Measurements from ENCODE around the gene NMNAT2.
A peak's percentile ranks its signal among the peaks of the same experiment; 100 is the strongest.
"Not testable (repeated sequence)": the region's sequence is repeated elsewhere in the genome, so short reads cannot be mapped to it uniquely, and the experiment has no call there.

The NMNAT2 gene

DNA sequence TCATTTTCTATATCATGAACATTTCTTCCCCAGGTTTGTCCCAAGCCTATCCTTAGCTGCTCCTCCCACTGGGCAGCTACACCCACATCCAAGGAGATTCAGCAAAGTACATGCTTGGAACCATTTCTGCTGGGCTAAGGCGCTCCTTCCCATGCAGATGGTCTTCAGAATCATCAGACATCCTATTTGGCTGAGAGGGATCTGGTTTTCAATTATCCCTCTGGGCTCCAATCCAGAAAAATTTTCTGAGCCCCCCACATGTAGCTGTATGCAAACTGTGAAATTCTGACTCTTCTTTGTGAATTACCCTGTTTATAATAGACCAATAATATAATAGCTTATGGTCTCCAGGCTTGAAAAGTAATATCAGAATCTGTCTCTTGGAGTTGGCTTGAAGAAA is 132.9 kb downstream of the NMNAT2 start:
- DNase-seq (ENCODE audit: low read depth) = no peak

DNA sequence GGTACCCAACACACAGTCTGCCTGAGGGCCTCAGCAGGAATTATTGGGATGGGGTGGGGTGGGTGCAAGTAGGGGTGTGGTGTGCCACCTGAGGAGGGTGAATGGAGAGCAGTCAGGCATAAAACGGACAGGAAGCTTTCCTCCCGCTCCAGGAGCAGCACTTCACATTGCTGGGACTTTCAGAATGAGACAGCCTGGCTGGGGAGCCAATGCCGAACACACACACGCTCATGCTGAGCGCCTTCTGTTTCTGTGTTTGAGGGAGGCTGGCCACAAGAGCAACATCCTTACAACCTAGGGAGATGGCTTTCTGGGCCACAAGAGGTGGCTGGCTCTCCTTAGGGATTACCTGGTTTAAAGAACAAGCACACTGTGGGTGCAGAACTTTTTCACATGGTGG is 134.1 kb downstream of the NMNAT2 start:
- DNase-seq (ENCODE audit: low read depth) = no peak

DNA sequence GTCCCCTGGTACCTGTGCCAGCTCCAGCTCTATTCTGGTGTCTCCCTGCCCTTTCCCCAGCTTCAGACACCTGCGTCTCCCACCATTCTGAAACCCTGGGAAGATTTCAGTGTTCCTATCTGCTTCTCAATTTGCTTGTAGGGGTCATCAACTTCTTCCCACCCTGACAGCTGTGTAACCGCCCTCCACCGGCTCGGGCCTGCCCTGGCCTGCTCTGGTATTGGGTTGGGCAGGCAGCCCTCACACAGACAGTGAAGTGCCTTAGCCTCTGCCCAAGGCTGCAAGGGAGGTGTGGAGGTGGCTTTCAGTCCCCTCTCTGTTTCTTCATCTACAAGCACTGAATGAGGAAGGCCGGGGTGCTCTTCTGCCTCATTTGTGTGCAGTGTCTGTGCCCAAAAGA is 134.9 kb downstream of the NMNAT2 start:
- no peak for DNase-seq (ENCODE audit: low read depth)

DNA sequence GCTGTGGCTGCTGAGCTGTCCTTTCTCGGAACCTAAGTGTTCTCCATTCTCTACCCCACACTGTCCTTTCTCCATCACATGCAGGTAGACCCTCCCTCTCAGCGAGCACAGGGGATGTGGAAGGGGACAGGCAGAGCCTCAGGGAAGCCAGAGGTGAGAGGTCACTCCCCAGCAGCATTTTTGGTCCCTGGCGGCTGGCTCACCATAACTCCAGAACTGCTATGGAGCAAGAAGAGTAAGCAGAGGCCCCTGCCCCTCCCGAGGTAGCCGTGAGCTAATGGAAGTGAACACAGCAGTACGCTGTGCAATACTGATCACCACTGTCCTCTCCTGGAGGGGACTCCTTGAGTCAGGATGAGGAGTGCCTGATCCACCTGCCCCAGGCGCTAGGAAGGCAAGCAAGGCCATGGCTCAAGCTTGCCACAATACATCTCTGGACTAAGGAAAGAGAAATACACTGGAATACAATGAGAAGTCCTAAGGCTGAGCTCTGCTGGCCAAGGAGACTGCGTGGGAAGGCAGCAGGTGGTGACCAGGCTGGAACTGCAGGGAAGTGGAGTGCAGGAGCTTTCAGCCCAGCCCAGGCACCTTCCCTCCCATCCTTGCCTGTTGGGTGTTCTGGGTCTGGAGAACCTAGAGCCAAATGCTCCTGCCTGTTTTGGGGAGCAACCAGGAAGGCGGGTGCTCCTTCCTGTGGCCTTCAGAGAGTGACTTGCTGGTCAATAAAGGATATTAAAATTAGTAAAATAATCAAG is 135.9 kb downstream of the NMNAT2 start:
- DNase-seq (ENCODE audit: low read depth) = no peak

DNA sequence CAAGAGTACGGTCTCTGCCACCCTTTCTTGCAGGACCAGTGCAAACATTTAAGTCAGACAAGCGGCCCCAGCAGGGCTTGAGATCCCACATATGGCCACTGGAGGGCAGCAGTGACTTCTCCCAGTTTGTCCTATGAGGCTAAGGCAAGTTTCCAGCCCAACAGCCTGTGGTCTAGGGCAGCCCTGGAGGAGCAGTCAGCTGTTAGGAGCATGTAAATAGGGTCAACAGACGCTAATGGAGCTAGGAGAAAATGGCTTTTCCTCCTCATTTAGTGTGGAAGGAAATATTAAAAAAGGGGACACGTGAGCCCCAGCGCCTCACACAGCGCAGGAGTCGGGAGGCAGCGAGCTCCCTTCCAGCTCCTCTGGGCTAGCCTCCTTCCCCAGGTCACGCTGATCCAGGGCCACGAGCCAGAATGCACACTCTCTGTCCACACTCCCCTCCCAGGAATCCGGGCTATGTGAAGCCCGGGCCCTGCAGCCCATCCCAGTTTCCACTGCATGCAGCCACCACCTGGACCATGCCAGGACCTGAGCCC is 136.6 kb downstream of the NMNAT2 start:
- DNase-seq (ENCODE audit: low read depth) = peak; percentile 37

DNA sequence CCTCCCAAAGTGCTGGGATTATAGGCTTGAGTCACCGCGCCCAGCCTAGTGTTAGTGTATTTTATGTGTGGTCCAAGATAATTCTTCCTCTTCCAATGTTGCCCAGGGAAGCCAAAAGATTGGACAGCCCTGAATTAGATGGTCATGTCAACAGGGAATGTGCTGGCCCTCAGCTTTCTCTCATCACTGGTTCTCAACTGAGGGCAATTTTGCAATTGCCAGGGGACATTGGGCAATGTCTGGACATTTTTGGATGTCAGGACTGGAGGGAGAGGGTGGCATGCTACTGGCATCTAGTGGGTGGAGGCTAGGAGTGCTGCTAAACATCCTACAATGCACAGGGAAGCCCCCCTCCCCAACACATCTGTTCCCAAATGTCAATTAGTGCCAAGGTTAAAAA is 137.1 kb downstream of the NMNAT2 start:
- DNase-seq (ENCODE audit: low read depth) = no peak

DNA sequence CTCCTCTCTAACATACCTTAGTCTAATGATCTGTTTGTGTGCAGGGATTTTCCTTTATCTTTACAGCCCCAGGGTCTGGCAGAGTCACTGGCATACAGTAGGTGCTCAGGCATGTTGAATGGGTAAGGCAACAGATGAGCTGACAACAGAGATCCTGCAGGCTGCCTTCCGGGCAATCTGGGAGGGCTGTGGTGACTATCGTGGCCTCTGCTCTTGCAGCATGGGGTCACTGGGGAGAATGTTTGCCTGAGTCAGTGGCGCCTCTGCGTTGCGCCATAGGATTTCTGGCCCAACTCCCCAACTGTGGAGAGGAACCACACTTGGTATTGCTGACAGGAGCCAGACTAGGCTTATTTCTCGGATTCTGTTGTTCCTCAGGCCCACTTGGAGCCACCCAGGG is 138.3 kb downstream of the NMNAT2 start:
- DNase-seq (ENCODE audit: low read depth) = no peak

DNA sequence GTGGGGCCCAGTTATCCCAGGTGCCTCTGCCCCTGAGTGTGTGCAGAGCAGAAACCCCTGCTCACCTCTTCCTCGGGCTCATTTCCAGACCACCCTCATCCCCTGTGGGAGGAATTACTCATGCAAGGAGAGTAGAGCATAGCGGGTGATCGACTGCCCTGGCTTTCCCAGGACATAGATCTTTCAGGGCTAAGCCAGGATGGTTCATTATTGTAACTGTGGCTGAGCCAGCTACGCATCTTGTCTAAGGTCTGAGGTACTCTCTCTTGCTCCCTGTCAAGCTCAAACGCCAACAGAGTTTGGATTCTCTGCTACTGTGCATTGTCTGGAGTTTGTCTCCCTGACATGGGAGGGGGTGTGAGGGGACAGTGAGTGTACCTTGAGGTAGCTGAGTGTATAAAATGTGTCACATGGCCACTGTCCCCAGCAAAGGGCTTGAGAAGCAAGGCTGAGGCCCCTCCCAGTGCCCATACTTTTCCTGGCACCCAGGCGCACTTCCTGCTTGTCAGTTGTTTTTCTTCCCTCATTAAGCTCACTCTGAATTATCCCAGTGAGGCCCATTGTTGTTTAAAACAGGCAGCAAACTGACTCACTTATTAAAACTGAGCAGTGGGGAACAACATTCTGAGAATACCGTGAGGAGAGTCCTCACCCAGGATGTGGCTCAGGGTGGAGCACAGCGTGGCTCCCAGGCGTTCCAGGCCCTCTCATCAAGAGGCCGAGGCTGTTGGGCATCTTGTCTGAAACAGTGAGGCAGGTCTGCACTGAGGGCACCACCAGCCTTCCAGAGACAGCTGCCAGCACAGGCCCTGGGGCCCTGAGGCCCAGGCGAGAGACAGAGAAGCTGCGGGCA is 139.2 kb downstream of the NMNAT2 start:
- no peak for DNase-seq (ENCODE audit: low read depth)

DNA sequence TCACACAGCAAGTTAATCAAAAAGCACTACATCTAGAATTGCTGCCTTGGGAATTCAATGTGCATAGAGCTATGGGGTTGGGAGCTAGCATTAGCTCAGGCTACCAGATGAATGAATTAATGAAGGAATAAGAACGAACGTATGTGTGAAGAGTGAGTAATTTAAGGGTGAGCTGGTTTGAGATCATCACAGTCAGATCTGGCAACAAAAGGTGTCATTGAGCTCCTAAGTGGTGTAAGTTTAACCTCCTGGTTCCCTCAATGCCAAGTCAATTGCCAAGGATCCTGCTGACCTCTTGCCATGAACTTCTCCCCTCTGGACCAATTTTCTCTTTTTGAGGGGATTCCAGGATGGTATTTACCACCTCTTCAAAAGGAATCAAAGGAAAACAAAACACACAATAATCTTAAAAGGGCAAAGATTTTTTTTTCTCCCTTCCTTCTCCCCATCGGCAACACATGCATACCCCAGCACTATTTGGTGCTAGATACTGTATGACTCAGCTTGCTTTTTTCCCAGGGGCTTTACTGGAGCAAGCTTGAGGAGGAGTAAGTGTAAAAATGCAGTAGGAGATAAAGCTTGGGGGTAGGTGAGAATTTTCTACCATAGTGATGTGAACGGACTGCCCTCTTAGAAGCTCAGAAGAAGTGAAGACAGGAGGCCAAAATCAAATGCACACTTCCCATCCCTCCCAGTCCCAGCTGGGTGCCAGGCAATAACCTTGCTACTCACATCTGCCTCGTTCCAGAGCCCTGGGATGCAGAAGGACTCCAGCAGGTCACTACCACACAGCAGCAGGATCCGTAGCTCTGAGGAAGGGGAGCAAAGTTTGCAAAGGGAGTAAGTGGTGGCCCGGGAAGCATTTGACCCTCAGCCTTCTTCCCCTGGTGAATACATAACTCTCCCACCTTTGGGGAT is 140.1 kb downstream of the NMNAT2 start:
- DNase-seq (ENCODE audit: low read depth) = no peak

DNA sequence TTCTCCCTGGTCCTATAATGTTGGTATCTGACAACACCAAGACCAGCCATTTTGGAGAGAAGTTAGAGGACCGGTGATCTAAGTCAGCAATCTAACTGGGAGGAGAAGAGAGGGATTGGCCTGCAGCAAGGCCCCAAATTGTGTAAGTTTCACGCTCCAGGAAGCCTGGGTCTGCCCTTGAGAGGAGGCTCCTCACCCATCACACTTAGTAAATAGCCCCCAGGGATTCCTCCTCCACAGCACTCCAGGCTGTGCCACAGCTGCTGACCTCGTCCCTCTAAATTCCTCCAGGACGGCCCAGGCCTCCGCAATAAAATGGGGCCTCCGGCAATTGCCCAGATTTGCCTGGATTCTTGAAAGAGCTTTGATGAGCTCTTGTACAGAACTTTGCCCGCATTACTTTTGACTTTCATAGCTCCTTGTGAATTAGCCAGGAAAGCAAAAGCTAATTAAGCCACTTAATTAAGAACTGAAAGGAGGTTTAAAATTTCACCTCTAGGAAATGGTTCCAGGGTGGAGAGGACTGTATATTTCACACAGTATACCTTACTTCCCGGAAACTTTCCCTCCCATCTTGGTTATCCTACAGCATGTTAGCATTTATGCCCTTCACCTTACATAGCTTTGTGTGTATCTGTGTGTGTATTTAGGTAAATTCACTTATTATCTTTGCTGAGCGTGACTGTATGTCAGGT is 141.6 kb downstream of the NMNAT2 start:
- DNase-seq (ENCODE audit: low read depth) = no peak

DNA sequence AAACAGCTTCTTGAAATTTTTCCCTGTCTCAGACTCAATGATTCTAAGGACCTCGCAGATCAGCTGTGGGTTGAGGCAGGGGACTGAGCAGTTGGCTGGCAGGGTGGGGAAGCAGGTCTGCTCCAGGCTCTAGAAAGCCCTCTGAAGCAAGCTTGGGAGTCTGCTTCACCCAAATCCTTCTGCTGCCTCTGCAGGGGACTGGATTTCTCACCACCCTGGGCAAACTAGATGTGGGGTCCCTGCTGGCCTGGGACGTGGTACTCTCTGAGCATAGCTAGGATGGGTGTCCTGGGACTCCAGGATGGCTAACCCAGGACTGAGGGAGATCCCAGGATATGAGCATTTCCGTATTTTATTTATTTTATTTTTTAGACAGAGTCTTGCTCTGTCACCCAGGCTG is 142.9 kb downstream of the NMNAT2 start:
- no peak for DNase-seq (ENCODE audit: low read depth)

DNA sequence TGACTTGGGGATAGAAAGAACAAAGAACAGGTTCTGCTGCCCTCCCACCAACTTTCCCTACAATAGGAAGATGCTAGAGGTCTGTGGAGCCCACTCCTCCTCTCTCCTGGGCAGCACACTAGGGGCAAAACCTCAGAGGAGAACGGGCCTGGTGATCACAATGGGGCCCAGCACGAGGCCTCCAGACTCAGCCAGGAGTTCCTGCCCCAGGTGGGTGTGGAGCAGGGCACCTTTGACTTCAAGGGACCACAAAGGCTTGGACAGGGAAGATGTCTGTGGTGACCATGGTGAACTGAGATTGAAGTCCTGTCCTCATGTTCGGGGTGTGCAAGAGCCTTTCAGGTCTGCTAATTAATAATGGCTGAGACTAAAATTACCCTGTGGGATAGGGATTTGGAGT is 143.3 kb downstream of the NMNAT2 start:
- DNase-seq (ENCODE audit: low read depth) = no peak

DNA sequence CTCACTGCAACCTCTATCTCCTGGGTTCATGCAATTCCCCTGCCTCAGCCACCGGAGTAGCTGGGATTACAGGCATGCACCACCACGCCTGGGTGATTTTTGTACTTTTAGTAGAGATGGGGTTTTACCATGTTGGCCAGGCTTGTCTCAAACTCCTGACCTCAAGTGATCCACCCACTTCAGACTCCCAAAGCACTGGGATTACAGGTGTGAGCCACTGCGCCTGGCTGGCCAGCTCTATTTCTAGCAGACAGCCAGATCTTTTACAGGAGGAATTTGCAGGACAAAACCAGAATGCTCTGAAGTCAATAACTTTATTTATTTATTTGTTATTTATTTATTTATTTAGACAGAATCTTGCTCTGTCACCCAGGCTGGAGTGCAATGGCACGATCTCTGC is 144.2 kb downstream of the NMNAT2 start:
- not testable (repeated sequence) for DNase-seq (ENCODE audit: low read depth)

DNA sequence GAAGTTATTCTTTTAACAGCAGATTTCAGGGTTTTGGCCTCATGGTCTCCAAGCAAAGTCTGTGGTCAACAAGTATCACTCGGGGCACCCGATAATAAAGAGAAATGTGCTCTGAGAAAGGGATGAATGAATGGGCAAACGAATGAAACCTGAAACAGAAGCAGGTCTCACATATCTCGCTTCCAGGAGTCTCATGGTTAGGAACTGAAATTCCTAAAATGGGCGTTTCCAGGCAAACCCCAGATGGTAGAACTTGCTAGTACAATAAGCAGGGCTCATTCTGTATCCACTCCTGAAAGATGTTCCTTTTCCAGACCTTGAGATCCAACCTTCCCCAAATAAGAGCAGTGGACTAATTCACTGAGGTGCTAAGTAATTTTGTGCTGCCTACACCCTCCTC is 144.9 kb downstream of the NMNAT2 start:
- no peak for DNase-seq (ENCODE audit: low read depth)

DNA sequence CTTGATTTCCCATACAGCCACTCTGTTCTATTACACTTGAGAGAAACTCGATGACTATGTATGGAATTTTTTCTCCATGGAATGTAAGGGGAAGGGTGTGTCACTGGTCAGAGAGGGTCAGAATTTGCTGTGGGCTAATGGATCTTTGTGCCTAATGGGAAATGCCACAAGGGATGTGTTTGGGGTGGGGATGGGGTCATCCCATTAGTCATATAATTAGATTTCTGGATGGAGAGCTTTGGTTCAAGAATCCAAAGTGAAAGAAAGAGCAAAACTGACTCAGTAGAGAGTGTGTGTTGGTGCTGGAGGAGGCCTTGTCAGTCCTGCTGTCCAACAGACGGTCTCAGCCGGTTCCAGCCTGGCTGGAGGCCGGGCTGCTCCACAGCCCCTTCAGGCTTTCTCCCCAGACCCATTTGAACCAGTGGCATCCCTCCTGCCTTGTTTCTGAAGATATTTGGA is 145.8 kb downstream of the NMNAT2 start:
- DNase-seq (ENCODE audit: low read depth) = no peak

DNA sequence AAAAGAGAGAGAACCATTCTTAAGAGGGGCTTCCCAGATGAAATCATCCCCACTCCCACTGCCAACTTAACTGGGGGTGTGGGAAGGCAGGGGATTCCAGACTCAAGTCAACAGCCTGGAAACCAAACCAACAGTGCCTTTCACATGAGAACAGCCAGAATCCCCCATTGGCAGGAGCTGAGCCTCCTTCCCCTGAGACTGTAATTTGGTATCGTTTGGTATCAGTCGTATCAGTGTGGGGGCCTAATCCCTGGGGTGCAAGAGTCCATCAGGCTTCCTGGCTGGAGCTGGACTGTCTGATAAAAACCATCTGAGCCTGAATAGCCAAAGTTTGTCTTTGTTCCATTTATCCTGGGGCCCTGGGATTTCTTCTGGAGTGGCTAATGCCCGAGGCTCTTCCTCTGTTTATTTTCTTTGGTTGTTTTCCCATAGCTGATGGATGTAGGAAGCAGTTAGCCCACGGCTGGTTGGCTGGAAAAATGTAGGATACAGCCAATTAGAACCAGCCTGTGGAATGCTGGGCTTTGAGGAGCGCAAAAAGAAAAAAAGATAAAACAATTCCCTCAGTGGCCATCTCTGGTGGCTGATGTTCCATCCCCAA is 147.5 kb downstream of the NMNAT2 start:
- no peak for DNase-seq (ENCODE audit: low read depth)

DNA sequence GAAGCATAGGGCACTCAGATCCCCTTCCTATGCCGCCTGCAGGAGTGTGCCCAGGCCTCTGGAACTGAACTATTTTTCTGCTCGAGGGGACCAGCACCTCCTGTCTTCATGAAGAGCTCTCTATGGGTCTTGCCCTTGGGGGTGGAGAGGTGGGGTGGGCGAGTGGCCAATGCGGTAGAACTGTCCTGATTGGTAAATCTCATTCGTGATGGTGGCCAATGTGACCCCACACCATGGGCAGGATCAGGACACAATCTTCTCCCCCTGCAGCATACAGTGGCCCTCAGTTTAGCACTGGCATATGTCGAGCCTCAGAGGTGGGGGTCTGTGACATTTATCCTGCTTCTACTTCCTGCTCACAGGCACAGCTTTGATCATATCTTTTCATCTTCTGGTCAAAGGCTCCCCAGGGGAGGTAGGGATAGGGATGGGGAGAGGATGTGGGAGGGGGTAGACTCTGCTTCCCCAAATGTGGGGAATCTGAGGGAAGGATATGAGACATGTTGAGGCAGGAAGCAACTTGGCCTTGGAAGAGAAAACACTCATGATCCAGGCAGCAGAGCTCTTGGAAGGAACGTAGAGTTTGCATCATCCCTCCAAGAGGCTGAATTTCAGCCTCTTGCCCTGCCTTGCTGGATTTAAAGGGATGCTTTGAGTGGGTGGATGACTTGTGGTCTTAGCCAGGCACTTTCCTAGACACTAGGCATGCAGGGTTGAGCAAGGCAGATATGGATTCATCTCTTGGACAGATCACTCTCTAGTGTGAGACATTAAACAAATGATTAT is 150.3 kb downstream of the NMNAT2 start:
- DNase-seq (ENCODE audit: low read depth) = no peak

DNA sequence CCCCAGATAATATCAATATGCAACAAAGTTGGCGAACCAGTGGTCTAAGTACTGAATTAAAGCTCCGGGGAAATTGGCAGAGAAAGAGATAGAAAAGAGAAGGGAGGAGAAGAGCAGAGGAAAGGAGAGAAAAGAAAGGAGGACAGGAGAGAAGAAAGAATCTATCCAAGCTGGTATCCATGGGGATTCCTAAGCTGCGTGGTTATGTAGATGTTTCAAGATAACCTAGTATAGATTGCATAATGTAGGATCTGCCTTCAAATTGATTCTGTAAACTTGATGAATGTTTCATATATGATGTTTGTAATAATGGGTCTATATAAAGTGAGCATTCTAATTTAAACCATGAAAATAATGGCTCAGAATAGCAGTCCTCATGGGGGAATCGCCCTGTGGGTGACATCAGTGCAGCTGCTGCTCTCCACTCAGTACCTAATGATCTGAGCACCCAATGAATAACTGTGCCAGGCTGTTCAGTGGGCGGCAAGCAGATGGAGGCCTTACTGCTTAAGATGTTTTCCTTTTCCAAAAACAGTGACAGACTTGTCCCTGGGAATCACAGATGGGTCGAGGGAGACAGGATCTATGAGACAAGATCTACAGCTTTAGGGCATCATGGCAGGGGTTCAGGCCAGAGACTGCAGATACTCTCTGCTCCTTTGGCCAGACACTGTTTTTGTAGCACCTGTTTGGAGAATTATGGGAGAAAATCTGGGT is 154.1 kb downstream of the NMNAT2 start:
- no peak for DNase-seq (ENCODE audit: low read depth)

DNA sequence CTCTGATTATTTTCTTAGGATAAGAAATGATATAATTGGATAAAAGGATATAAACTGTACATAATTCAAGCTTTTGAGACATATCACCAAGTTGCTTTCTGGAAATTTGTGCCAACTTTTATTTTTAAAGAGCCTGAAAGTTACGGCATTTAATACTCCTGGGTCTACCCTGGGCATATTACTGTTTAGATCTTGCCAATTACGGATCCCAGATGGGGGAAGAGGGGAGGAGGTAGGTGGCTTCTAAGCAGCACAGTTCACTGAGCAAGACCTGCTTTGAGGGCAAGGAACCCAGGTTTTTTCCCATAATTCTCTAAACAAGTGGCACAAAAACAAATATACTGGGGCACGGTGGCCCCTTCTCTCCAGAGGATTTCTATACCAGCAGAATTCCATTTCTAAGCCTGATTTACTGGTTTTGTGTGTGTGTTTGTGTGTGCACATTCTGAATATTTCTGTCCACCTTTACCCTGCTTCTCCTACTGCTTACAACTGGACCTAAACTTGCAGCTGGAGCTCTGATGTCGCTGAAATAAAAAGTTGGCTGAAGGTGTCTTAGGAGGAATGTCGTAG is 155.5 kb downstream of the NMNAT2 start:
- DNase-seq (ENCODE audit: low read depth) = no peak

Measured in stimulated activated CD8-positive, alpha-beta memory T cell treated with anti-CD3 and anti-CD28 coated beads, Interleukin-15, amount 100 ng/mL, for 1 hour (primary cell).